ENCODE data around the gene KLK12. TPM values are rescaled to one million over a fixed set of nuclear protein-coding genes. Genes with fewer than 3 reads are reported as not detected.
"Not testable (repeated sequence)": the region's sequence is repeated elsewhere in the genome, so short reads cannot be mapped to it uniquely, and the experiment has no call there.

Gene KLK12
- total RNA-seq, 1 experiment from 2014 or later = not detected

GRCh38 chr19:50994129-50994528, 40.7 kb downstream of the KLK12 start:
- H3K9me3 Mint-ChIP-seq (ENCODE audit: unreplicated experiment) = peaks cover 9% of the 10 kb centered on the region
- Histone ChIP-seq H3K4me1 (no peaks in the 10 kb centered on the region), H3K36me3 (ENCODE audit: control insufficient read depth, insufficient read depth, low read length) (no peaks in the 10 kb centered on the region), H3K4me3 (ENCODE audit: low read depth, low read length) (no peak overlapping the region), H3K27me3 (replicated peaks; ENCODE audit: control insufficient read depth, insufficient read depth, low read length) (no peaks in the 10 kb centered on the region), H3K9me3 (no peaks in the 10 kb centered on the region; the same call in 1 of the 2 replicates)
- intact Hi-C loops (cut with micrococcal nuclease; ENCODE audit: unreplicated experiment) = no loop called here
- CTCF ChIA-PET = no interaction called here
- BruUV-seq (replicated peaks) = no TSS peak
- H3K27ac Mint-ChIP-seq (ENCODE audit: unreplicated experiment) = no peak overlapping the region
- no peaks in the 10 kb centered on the region for H3K36me3 Mint-ChIP-seq (ENCODE audit: insufficient read depth, unreplicated experiment)
- DNase-seq = peak in 1 of 2 experiments; percentile 24
- no peak for TF ChIP-seq CTCF (IDR thresholded peaks at IDR 0.05; ENCODE audit: insufficient read depth in 1 of 2, low read depth in 1 of 2, low read length in 1 of 2, severe bottlenecking in 1 of 2, unreplicated experiment in 1 of 2)
- peaks cover 9% of the 10 kb centered on the region for H3K27me3 Mint-ChIP-seq (ENCODE audit: insufficient read depth, unreplicated experiment)
- H3K4me3 Mint-ChIP-seq (ENCODE audit: unreplicated experiment) = no peak overlapping the region
- POLR2A ChIA-PET = no interaction called here
- no peaks in the 10 kb centered on the region for H3K4me1 Mint-ChIP-seq (ENCODE audit: low read depth, unreplicated experiment)

- Mint-ChIP-seq H3K4me1 (ENCODE audit: low read depth, unreplicated experiment) (no peaks in the 10 kb centered on the region), H3K36me3 (ENCODE audit: insufficient read depth, unreplicated experiment) (no peaks in the 10 kb centered on the region), H3K27me3 (ENCODE audit: insufficient read depth, unreplicated experiment) (peaks cover 16% of the 10 kb centered on the region), H3K9me3 (ENCODE audit: unreplicated experiment) (peaks cover 9% of the 10 kb centered on the region), H3K4me3 (ENCODE audit: unreplicated experiment) (no peak overlapping the region), H3K27ac (ENCODE audit: unreplicated experiment) (no peak overlapping the region)
- ChIA-PET CTCF (no interaction called here), POLR2A (no interaction called here)
- Histone ChIP-seq H3K36me3 (ENCODE audit: control insufficient read depth, insufficient read depth, low read length) (no peaks in the 10 kb centered on the region), H3K4me3 (ENCODE audit: low read depth, low read length) (no peak overlapping the region), H3K27me3 (replicated peaks; ENCODE audit: control insufficient read depth, insufficient read depth, low read length) (no peaks in the 10 kb centered on the region), H3K9me3 (no peaks in the 10 kb centered on the region; the same call in 1 of the 2 replicates), H3K4me1 (no peaks in the 10 kb centered on the region)
- TF ChIP-seq CTCF (IDR thresholded peaks at IDR 0.05; ENCODE audit: insufficient read depth in 1 of 2, low read depth in 1 of 2, low read length in 1 of 2, severe bottlenecking in 1 of 2, unreplicated experiment in 1 of 2) = no peak
- intact Hi-C loops (cut with micrococcal nuclease; ENCODE audit: unreplicated experiment) = no loop called here
- no peak for DNase-seq
- BruUV-seq (replicated peaks) = no TSS peak
Observed at GRCh38 chr19:50992666-50993035, 42.2 kb downstream of the KLK12 start.

GRCh38 chr19:50984416-50984815, 50.4 kb downstream of the KLK12 start:
- intact Hi-C loops (cut with micrococcal nuclease; ENCODE audit: unreplicated experiment); POLR2A ChIA-PET; BruUV-seq (replicated peaks); H3K9me3 ChIP-seq; H3K4me3 Mint-ChIP-seq (ENCODE audit: unreplicated experiment); H3K27ac Mint-ChIP-seq (ENCODE audit: unreplicated experiment); H3K9me3 Mint-ChIP-seq (ENCODE audit: unreplicated experiment); H3K4me1 ChIP-seq; H3K36me3 Mint-ChIP-seq (ENCODE audit: insufficient read depth, unreplicated experiment); H3K4me1 Mint-ChIP-seq (ENCODE audit: low read depth, unreplicated experiment); DNase-seq; H3K4me3 ChIP-seq (ENCODE audit: low read depth, low read length); H3K27me3 ChIP-seq (replicated peaks; ENCODE audit: control insufficient read depth, insufficient read depth, low read length); CTCF ChIA-PET; H3K36me3 ChIP-seq (ENCODE audit: control insufficient read depth, insufficient read depth, low read length): not testable (repeated sequence)
- peaks cover 19% of the 10 kb centered on the region for H3K27me3 Mint-ChIP-seq (ENCODE audit: insufficient read depth, unreplicated experiment)

Measured in Caco-2 (cell line).